Raji (cell line): ENCODE measurements around the gene ABCC1.

Experiments
- POLR2A ChIP-seq: IDR thresholded peaks from 2 replicates; pipeline ENCODE4 v1.6.1; 2011; ENCODE audit warnings: low read depth, low read length, control low read depth; ENCODE audit not compliant: insufficient read depth

The ABCC1 gene

DNA sequence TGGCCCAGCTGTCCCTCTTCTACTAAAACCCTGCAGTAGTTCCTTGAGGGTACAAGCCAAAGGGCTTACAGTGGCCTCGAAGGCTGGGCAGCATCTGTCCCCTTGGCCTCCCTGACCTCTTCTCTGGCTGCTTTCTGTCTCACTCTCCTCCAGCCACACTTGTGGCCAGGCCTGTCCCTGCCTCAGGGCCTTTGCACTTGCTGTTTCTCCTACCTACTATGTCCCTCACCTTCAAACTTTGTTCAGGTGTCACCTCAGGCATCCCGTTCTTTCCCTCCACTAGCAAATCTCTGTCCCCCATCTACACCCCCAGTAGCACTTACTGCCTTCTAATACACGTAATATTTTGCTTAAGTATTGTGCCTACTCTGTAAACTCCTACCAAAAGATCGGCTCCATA, 6.0 kb downstream of the ABCC1 start:
- TF ChIP-seq POLR2A, result no peak

- no peak for TF ChIP-seq POLR2A
Observed at GRCh38 chr16:15958703-15959348, 9.4 kb downstream of the ABCC1 start.

DNA sequence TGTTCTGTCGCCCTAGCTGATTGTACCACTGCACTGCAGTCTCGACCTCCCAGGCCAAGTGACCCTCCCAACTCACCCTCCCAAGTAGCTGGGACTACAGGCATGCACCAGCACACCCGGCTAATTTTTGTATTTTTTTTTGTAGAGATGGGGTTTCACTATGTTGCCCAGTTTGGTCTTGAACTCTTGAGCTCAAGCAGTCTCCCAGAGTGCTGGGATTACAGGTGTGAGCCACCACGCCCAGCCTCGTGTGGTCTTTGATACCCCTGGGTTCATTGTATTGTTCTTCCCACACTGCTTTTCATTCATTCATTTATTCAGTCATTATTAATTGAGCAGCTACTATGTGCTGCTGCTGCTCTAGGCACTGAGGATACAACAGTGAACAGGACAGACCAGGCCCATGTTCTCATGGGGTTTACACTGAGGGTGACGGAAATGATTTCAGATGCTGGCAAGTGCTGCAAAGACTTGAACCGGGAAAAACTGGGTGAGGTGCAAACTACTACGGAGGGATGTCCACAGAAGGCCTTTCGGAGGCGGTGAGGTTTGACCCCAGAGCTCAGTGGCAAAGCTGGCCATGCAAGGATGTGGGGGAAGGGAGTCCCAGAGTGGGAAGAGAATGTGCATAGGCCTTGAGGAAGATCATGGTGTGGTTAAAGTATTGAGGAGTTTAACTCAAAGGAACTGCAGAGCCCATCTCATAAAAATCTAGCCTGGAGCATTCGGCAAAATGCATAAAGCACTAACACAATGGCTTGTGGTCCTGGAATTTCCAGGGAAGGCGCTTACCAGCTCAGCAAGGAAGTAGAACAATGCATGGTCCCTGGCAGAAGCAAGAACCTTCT, 10.9 kb downstream of the ABCC1 start:
- no peak for TF ChIP-seq POLR2A

- TF ChIP-seq POLR2A, result no peak
Observed at GRCh38 chr16:15961060-15961511, 11.7 kb downstream of the ABCC1 start.

DNA sequence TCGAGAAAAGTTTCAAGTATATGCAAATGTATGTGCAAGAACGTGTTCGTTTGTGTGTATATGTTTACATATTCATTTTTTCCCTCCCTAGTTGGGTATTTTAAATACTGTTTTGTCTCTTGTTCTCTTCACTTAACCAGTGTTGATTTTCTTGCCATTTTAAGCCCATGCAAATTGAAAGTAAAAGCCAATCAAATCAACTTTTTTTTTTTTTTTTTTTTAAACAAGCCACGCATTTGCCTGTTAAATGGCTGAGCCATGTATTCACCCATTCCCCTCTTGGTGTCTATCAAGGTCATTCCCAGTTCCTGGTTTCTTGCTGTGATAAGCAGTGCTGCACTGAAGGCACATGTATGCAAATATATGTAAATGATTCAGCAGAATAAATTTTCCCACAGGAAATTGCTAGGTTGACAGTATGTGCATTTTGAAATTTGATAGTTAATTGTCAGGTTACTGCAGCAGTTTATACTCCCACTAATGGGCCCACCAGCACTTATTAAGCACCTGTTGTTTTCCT, 12.2 kb downstream of the ABCC1 start:
- no peak for TF ChIP-seq POLR2A

DNA sequence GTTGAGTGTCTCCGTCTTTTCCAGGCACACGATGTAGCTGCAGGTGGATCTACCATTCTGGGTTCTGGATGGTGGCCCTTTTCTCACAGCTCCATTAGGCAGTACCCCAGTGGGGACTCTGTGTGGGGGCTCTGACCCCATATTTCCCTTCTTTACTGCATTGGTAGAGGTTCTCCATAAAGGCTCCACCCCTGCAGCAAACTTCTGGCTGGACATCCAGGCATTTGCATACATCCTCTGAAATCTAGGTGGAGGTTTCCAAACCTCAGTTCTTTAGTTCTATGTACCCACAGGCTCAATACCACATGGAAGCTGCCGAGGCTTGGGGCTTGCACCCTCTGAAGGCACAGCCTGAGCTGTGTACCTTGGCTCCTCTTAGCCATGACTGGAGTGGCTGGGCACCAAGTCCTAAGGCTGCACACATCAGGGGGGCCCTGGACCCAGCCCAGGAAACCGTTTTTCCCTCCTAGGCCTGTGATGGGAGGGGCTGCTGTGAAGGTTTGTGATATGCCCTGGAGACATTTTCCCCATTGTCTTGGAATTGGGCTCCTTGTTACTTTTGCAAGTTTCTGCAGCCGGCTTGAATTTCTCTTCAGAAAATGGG, 14.0 kb downstream of the ABCC1 start:
- TF ChIP-seq POLR2A, result no peak

DNA sequence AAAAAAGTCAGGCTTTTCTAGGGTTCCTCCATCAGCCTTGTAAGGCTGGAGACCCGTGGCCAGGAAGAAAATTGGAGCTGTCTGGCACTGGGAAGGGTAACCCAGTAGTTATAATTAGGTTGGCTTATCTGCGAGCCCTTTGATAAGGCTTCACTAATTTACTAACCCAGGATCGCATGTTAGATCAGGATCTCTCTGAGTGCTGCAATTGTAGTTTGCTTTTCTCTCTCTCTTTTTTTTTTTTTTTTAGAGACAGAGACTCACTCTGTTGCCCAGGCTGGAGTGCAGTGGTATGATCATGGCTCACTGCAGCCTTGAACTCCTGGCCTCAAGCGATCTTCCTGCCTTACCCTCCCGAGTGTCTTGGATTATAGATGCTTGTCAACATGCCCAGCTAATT, 17.0 kb downstream of the ABCC1 start:
- no peak for TF ChIP-seq POLR2A

DNA sequence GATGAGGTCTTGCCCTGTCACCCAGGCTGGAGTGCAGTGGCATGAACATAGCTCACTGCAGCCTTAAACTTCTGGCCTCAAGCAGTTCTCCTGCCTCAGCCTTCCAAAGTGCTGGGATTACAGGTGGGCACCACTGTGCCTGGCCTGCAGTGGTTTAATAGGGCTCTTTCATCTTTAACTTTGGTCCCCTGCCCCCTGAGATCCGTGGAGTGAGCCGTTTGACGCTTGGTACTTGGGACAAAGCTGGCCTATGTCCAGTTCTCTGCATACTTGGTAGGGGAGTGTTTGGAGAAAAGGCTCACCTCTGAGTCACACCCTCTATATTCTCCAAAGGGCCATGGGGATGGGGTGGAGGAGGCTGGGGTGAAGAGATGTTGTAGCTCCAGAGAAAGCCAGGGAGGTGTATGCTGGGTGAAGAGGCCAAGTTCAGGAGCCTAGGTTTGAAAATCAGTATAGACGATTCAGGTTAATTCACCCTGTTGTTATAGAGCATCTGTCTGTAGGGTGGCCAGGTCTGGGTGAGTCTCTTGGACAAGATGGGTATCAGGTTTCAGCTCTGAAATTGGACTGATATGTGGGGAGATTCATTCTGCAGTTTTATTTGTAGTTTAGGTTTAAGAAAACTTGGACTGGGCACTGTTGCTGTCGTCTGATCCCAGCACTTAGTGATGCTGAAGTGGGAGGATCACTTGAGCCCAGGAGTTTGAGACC, 17.6 kb downstream of the ABCC1 start:
- TF ChIP-seq POLR2A, result no peak

GRCh38 chr16:15967655-15968315, 18.4 kb downstream of the ABCC1 start:
- TF ChIP-seq POLR2A, result no peak

GRCh38 chr16:15970202-15970601, 20.8 kb downstream of the ABCC1 start:
- TF ChIP-seq POLR2A, result no peak

DNA sequence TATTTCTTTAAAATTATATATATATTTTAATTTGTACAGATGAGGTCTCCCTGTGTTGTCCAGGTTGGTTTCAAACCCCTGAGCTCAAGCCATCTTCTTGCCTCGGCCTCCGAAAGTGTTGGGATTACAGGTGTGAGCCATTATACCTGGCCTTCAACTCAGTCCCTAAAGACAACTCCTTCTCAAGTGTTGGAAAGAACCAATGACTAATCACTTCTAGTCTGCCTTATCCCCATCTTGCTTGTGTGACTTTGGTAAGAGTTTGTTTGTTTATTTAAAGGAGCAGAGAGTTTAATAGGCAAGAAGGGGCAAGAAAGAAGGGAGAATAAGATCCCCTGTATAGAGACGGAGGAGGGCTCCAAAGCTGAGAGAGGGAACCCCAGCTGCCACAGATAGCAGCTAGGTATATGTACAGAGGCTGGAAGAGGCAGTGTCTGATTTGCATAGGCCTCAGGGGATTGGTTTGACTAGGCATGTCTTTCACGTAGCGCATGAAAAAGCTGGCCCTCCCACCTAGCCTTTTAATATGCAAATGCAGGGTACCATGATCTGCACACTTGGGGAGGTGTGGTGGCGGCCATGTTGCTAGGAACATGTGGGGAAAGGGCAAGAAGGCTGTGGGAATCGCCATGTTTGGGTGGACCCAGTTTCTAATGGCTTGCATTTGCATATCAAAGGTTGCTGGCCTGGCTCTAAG, 21.5 kb downstream of the ABCC1 start:
- TF ChIP-seq POLR2A, result no peak

DNA sequence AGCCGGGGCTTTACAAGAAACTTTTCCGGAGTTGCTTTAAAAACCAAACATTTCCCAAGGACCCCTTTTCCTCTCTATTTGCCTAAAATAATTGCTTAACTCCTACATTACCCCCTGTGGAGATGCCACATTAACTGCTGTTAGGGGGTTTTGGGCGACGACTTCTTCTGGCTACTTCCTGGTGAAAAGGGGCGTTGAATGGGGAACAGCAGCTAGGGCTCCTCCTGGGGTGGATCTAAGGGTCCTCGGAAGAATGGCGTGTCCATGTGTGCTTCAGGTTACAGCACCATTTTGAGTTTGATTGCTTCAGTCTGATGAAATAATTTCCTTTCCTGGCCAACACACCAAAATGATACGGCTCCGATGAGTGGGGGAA, 22.0 kb downstream of the ABCC1 start:
- no peak for TF ChIP-seq POLR2A

DNA sequence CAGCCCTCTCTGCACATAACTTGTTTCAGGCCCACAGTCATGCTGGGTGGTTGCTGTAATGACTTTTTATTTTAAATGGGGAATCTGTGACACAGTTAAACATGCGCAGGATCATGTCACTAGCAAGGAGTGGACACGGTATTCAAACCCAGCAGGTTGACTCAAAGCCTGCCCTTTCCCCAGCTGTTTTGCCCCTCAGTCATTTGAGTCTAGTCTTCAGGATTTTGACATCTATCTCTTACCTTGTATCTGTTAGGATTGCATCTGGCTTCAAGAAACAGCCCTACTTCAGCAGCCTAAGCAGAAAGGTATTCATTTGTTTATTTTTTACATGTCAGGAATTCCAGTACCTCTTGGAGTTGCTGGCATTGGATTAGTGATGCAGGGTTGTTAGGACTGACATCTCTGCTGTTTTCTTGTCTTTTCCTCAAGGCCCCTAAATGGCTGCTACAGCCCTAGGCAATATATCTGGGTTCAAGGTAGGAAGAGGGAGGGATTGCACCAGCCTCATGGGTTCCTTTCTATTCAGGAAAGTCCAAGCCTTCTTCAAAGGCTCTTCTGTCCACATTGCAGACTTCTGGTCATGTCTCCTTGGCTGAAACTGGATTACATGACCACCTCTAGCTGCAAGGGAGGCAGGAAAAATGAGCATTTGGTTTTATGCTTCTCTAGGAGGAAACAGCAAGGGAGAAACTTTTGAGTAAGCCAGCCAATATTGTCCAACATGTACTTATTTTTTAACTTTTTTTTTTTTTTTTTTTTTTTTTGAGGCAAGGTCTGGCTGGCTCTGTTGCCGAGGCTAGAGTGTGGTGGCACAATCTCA, 22.8 kb downstream of the ABCC1 start:
- TF ChIP-seq POLR2A, result no peak
